Uterus (tissue), 4 donors: ENCODE measurements around the gene SHC4. TPM values are rescaled to one million over a fixed set of nuclear protein-coding genes. Genes with fewer than 3 reads are reported as not detected.

Source experiments
- DNase-seq, 2 donors: peaks; one replicate each; pipeline ENCODE4 v3.0.0-alpha.2; 2019 to 2020
- H3K27ac ChIP-seq, 2 donors: fragments of 200-600 bp; sonication (generic); 1 replicate in 1 of 2; 2 replicates in 1 of 2; pipeline ENCODE4 v1.5.1; 2016 to 2018
- H3K27me3 ChIP-seq, 2 donors: fragments of 200-600 bp; sonication (generic); one replicate each; pipeline ENCODE4 v1.5.1; 2018 to 2019; ENCODE audit warnings: control low read depth in 1 of 2
- H3K36me3 ChIP-seq, 2 donors: fragments of 200-600 bp; sonication (generic); one replicate each; pipeline ENCODE4 v1.5.1; 2019; ENCODE audit warnings: control low read depth in 1 of 2
- H3K4me1 ChIP-seq, 2 donors: fragments of 200-600 bp; sonication (generic); one replicate each; pipeline ENCODE4 v1.5.1; 2018 to 2019; ENCODE audit warnings: control low read depth in 1 of 2
- H3K4me3 ChIP-seq, 2 donors: fragments of 200-600 bp; sonication (generic); 1 replicate in 1 of 2; 2 replicates in 1 of 2; pipeline ENCODE4 v1.5.1; 2018 to 2019; ENCODE audit warnings: mild to moderate bottlenecking in 1 of 2
- H3K9me3 ChIP-seq, 2 donors: fragments of 200-600 bp; sonication (generic); one replicate each; pipeline ENCODE4 v1.5.1; 2019; ENCODE audit warnings: control low read depth in 1 of 2
- POLR2A ChIP-seq, 2 donors: fragments of 450-650 bp; IDR thresholded peaks; one replicate each; pipeline ENCODE4 v1.6.1; 2016; ENCODE audit warnings: antibody characterized with exemption in 2 of 2, mild to moderate bottlenecking in 1 of 2, moderate library complexity in 1 of 2
- intact Hi-C: fragments of 100-400 bp; cut with DNase I; formaldehyde crosslinking; loops from one replicate; pipeline ENCODE4 v1.15.1; 2023; ENCODE audit warnings: low total_unique reads
- total RNA-seq, 4 donors: library from RNA; depleted of rRNA in 3 of 4; stranded (reverse); fragments of >200 nt in 3 of 4; gene quantifications; one replicate each; pipeline versions ENCODE4 v1.1.0 to v1.2.4, GENCODE V29; 2014 to 2023
- TF ChIP-seq, protein P1 (sequence below), 4 experiments: fragments of 200-600 bp in 2 of 4; fragments of 450-650 bp in 2 of 4; sonication (generic) in 2 of 4; IDR thresholded peaks; one replicate each; pipeline ENCODE4 v1.5.1; 2016 to 2019; ENCODE audit warnings: antibody characterized with exemption in 4 of 4, mild to moderate bottlenecking in 2 of 4, moderate library complexity in 1 of 4
- donor health status: DM: yes; HTN: yes; CAD: no.

The SHC4 gene
- total RNA-seq, 4 donors from 2014 or later: 0.88 to 6.8 (median 5.0) TPM; not detected in 1

DNA sequence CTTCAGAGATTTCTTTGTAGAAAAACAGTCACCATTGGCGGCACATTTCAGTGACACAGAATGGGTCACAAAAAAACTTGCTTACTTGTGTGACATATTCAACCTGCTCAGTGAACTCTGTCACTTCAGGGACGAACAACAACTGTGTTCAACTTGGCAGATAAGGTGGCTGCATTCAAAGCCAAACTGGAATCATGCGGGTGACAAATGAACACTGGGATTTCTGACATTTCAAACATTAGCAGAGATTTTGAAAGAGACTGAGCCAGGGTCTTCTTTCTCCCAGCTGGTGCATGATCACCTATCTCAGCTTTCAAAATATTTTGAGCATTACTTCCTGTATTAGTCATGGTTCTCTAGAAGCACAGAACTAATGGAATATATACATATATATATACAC is 87.7 kb downstream of the SHC4 start:
- intact Hi-C loops: no loop called here

DNA sequence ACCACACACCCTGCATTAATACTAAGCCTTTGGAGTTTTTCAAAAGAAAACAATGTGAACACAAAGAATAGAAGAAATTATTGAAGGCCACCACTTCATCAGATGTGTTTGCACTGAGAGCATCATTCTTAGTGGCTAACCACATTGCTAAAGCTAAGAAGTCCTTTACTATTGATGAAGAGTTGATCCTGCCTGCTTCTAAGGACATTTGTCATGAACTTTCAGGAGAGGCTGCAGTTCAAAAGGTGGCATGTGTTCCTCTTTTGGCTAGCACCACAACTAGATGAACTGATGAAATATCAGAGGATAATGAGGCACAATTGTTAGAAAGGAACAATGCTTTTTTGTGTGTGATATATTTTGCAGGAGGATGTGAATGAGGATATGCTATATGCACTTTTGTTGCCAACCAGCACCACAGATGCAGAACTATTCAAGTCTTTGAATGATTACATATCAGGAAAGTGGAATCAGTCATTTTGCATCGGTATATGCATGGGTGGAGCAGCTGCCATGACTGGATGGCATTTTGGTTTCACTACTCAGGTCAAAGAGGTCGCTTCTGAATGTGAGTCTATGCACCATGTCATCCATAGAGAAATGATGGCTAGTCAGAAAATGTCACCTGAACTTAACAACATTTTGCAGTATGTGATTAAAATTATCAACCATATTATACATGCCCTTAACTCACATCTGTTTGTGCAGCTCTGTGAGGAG is 88.3 kb downstream of the SHC4 start:
- DNase-seq: no peak
- no peak for TF ChIP-seq POLR2A (IDR thresholded peaks at IDR 0.05)
- TF ChIP-seq, protein P1, sequence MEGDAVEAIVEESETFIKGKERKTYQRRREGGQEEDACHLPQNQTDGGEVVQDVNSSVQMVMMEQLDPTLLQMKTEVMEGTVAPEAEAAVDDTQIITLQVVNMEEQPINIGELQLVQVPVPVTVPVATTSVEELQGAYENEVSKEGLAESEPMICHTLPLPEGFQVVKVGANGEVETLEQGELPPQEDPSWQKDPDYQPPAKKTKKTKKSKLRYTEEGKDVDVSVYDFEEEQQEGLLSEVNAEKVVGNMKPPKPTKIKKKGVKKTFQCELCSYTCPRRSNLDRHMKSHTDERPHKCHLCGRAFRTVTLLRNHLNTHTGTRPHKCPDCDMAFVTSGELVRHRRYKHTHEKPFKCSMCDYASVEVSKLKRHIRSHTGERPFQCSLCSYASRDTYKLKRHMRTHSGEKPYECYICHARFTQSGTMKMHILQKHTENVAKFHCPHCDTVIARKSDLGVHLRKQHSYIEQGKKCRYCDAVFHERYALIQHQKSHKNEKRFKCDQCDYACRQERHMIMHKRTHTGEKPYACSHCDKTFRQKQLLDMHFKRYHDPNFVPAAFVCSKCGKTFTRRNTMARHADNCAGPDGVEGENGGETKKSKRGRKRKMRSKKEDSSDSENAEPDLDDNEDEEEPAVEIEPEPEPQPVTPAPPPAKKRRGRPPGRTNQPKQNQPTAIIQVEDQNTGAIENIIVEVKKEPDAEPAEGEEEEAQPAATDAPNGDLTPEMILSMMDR (IDR thresholded peaks at IDR 0.05): no peak
- no peaks in the 10 kb centered on the region for H3K36me3 ChIP-seq
- intact Hi-C loops: no loop called here
- H3K9me3 ChIP-seq: no peaks in the 10 kb centered on the region
- peaks cover 0 to 16% of the 10 kb centered on the region in 2 donors for H3K4me1 ChIP-seq
- no peak overlapping the region for H3K4me3 ChIP-seq
- H3K27me3 ChIP-seq: no peaks in the 10 kb centered on the region
- H3K27ac ChIP-seq: no peak overlapping the region

More for the DNA sequence above, 87.7 kb downstream of the SHC4 start:
- H3K27ac ChIP-seq: no peak overlapping the region
- no peak for DNase-seq
- no peaks in the 10 kb centered on the region for H3K9me3 ChIP-seq
- no peaks in the 10 kb centered on the region for H3K27me3 ChIP-seq
- no peaks in the 10 kb centered on the region for H3K36me3 ChIP-seq
- no peak overlapping the region for H3K4me3 ChIP-seq
- peaks cover 0 to 18% of the 10 kb centered on the region in 2 donors for H3K4me1 ChIP-seq
- no peak for TF ChIP-seq POLR2A (IDR thresholded peaks at IDR 0.05)
- TF ChIP-seq, protein P1 (IDR thresholded peaks at IDR 0.05): no peak

DNA sequence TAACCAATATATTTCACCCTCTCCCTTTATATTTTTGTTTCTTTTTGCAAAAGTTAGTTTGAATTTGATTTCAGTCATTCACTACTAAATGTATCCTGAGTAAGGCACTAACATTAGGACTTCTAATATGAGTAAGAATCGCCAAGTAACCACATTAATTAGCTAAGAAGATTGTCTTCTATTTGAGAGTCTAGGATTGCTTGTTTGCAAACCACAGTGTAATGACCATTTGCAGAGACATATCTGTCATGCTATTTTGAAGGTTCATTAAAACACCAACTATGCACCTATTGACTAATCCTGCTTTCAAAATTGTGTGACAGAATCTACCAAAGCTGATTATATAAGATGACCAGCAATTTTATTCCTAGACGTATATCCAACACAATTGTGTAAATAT is 91.1 kb downstream of the SHC4 start:
- intact Hi-C loops: no loop called here
- DNase-seq: no peak
- Histone ChIP-seq H3K36me3 (no peaks in the 10 kb centered on the region), H3K27ac (no peak overlapping the region), H3K4me1 (no peaks in the 10 kb centered on the region), H3K4me3 (no peak overlapping the region), H3K9me3 (no peaks in the 10 kb centered on the region), H3K27me3 (no peaks in the 10 kb centered on the region)
- TF ChIP-seq, protein P1 (IDR thresholded peaks at IDR 0.05): no peak
- no peak for TF ChIP-seq POLR2A (IDR thresholded peaks at IDR 0.05)

DNA sequence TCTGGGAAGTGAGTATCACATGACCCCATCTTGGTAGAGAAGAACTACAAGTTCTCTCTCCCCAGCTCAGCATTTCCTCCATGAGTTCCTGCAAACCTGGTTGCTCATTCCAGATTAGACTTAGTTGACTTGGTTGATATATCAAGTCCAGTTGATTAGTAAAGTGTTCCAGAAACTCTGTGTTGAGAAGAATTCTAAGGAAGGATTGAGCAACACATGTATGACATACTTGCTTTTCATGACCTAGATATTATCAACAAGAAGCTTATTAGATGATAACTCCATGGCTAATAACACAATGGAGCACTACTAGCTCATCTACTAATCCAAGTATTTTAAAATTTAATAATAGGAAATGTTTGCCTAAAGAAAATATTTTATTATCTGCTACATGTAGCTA is 92.2 kb downstream of the SHC4 start:
- intact Hi-C loops: no loop called here
- Histone ChIP-seq H3K4me3 (no peak overlapping the region), H3K36me3 (no peaks in the 10 kb centered on the region), H3K27ac (no peak overlapping the region), H3K9me3 (no peaks in the 10 kb centered on the region), H3K27me3 (no peaks in the 10 kb centered on the region), H3K4me1 (no peaks in the 10 kb centered on the region)
- TF ChIP-seq, protein P1 (IDR thresholded peaks at IDR 0.05): no peak
- no peak for TF ChIP-seq POLR2A (IDR thresholded peaks at IDR 0.05)
- DNase-seq: no peak

DNA sequence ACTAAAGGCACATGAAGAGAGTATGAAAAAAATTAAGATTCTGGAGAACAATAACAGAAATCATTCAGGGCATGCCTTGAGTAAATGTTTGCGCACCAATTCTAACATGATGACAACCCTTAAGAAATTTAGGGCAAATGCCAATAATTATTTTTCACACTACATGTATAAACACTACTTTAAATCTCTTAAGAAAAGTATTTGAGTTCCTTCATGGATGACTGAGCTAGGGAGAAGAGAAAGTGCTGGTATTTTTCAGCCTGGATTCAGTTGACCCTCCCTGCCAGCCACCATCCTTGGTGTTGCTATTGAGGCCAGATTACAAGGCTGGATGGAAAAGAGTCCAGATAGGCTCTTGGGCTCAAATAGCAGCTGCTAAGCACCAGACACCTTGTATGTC is 93.8 kb downstream of the SHC4 start:
- Histone ChIP-seq H3K9me3 (no peaks in the 10 kb centered on the region), H3K27me3 (no peaks in the 10 kb centered on the region), H3K36me3 (no peaks in the 10 kb centered on the region), H3K4me3 (no peak overlapping the region), H3K4me1 (peaks cover 0 to 2% of the 10 kb centered on the region in 2 donors), H3K27ac (no peak overlapping the region)
- DNase-seq: no peak
- intact Hi-C loops: no loop called here
- no peak for TF ChIP-seq POLR2A (IDR thresholded peaks at IDR 0.05)
- TF ChIP-seq, protein P1 (IDR thresholded peaks at IDR 0.05): no peak
